HUES64 (cell line): ENCODE results near the gene NTM.

Experiments used
- H3K27ac ChIP-seq: 2 replicates; pipeline ENCODE4 v1.7.0; 2013; ENCODE audit warnings: low read depth, low read length, inconsistent platforms
- H3K27me3 ChIP-seq: 2 replicates; pipeline ENCODE4 v1.6.1; 2013; ENCODE audit warnings: mild to moderate bottlenecking, low read length; ENCODE audit not compliant: insufficient read depth
- H3K36me3 ChIP-seq: 2 replicates; pipeline ENCODE4 v1.6.1; 2013; ENCODE audit warnings: mild to moderate bottlenecking, low read length; ENCODE audit not compliant: insufficient read depth
- H3K4me1 ChIP-seq: 2 replicates; pipeline ENCODE4 v1.6.1; 2013; ENCODE audit warnings: mild to moderate bottlenecking, low read length, moderate library complexity; ENCODE audit not compliant: insufficient read depth
- H3K4me3 ChIP-seq: 2 replicates; pipeline ENCODE4 v1.5.1; 2013; ENCODE audit warnings: mild to moderate bottlenecking, low read length, moderate library complexity
- H3K9ac ChIP-seq: 2 replicates; pipeline ENCODE4 v1.6.1; 2013; ENCODE audit warnings: mild to moderate bottlenecking, low read depth, low read length
- H3K9me3 ChIP-seq: 2 replicates; pipeline ENCODE4 v1.6.1; 2013; ENCODE audit warnings: low read depth, low read length; ENCODE audit not compliant: insufficient read depth
- WGBS: fragments of 150-250, 120-280 bp; methylation state at CpG from one replicate; pipeline ENCODE4 v1.1.7; 2013; ENCODE audit warnings: missing lambda C conversion rate; 5-methylcytosine and 5-hydroxymethylcytosine counted together

Gene NTM

DNA sequence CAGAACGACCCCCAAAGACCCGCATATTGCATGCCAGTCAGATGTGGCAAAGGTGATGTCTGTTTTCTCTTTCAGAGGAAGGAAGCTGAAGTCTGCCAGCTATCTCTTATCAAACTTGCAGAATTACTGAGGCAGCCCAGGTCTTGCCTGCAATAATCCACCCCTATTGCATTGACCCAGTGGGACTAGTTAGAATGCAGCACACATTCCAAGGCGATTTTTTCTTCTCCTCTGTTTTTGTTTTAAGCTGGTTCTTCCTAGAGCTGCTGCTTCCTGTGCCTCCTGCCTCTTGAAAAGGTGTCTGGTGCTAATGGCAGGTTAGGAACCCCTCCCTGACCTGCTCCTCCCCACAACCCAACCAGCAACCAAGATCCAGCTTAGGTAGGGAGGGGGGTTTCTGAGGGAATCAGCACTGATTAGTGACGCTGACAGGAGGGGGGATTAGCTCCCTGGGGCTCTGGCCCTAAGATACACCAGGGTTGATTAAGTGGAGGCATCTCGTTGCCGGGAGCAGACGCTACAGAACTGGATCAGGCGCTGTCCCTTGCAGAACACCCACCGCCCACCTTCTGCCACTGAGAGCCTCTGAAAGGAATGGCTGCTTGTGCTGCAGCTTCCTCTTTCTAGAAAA lies 2.8 kb downstream of the NTM start:
- H3K9ac ChIP-seq, result no peak overlapping the region
- H3K27me3 ChIP-seq, result peaks cover 21% of the 10 kb centered on the region
- H3K4me1 ChIP-seq, result peaks cover 42% of the 10 kb centered on the region
- 45% methylated on average over 9 of the region's 9 CpGs for WGBS
- H3K9me3 ChIP-seq, result no peaks in the 10 kb centered on the region
- H3K27ac ChIP-seq, result no peak overlapping the region
- no peaks in the 10 kb centered on the region for H3K36me3 ChIP-seq
- no peak overlapping the region for H3K4me3 ChIP-seq

DNA sequence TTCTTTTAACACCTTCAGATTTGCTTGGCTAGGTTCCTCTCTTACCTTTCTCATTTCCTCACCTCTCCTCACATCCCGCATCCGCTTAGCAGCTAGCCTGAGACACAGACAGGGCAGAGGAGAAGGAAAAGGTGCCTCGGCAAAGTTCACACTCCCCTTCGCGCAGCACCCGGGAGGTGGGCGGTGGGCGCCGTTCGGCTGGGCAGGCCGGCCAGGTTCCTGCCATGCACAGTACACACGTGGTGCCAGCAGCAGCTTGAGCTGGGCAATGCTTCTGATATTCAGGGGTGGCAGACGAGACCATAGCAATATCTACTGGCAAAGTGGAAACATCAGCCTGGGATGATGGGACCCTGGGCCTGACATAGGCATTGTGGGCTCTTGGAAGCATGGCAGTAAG lies 3.3 kb downstream of the NTM start:
- H3K27me3 ChIP-seq, result peaks cover 21% of the 10 kb centered on the region
- no peaks in the 10 kb centered on the region for H3K36me3 ChIP-seq
- WGBS, result 89% methylated on average over 13 of the region's 13 CpGs
- no peak overlapping the region for H3K9ac ChIP-seq
- H3K4me3 ChIP-seq, result no peak overlapping the region
- peaks cover 42% of the 10 kb centered on the region for H3K4me1 ChIP-seq
- no peak overlapping the region for H3K27ac ChIP-seq
- H3K9me3 ChIP-seq, result no peaks in the 10 kb centered on the region

DNA sequence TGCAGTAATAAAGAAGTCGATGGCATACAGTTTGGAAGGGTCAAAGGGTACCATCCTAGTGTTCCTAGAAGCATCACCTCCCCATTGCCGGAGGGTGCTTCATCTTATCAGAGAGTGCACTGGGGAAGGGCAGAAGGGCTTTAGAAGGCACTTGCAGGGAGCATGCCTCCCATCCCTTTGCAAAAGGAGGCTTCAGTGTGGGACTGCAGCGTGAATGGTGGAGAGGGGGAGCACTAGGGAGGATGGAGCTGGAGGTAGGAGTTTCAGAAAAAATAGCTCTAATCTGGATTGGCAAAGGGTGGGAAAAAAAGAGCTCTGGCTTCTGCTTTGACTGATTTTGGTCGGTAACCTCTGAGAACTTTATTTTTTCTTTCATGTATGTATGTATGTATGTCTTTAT lies 5.0 kb downstream of the NTM start:
- H3K27ac ChIP-seq, result no peak overlapping the region
- WGBS, result 60% methylated on average over 4 of the region's 4 CpGs
- H3K9ac ChIP-seq, result no peak overlapping the region
- H3K4me3 ChIP-seq, result no peak overlapping the region
- H3K27me3 ChIP-seq, result peaks cover 21% of the 10 kb centered on the region
- H3K36me3 ChIP-seq, result no peaks in the 10 kb centered on the region
- H3K9me3 ChIP-seq, result no peaks in the 10 kb centered on the region
- H3K4me1 ChIP-seq, result peaks cover 40% of the 10 kb centered on the region

DNA sequence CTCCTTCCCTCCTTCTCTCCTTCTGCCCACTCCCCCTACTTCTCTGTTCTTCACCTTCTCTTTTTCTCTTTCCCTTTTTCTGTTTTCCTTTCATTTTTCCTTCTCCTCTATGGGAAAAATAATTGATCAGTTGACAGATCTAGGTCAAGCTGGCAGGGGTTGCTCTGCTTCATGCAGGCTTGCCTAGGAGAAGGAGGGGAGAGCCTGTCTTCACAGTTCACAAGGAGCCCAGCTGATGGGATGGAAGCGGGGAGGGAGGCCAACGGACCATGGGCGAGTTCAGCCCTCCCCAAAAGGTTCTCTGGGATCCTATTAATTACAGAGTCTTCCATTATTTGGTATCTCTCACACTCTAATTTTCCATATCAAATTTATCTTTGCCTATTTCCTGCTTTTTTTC lies 5.5 kb downstream of the NTM start:
- Histone ChIP-seq H3K27ac (no peak overlapping the region), H3K9me3 (no peaks in the 10 kb centered on the region), H3K36me3 (no peaks in the 10 kb centered on the region), H3K4me1 (peaks cover 35% of the 10 kb centered on the region), H3K9ac (no peak overlapping the region), H3K27me3 (peaks cover 16% of the 10 kb centered on the region), H3K4me3 (no peak overlapping the region)
- WGBS, result 86% methylated on average over 3 of the region's 3 CpGs

- Histone ChIP-seq H3K27me3 (peaks cover 4% of the 10 kb centered on the region), H3K27ac (no peak overlapping the region), H3K9me3 (no peaks in the 10 kb centered on the region), H3K4me3 (no peak overlapping the region), H3K36me3 (no peaks in the 10 kb centered on the region), H3K4me1 (peaks cover 8% of the 10 kb centered on the region), H3K9ac (no peak overlapping the region)
- 90% methylated on average over 1 of the region's 1 CpG for WGBS
These were observed 8.5 kb downstream of the NTM start for GRCh38 chr11:131378931-131379330.

DNA sequence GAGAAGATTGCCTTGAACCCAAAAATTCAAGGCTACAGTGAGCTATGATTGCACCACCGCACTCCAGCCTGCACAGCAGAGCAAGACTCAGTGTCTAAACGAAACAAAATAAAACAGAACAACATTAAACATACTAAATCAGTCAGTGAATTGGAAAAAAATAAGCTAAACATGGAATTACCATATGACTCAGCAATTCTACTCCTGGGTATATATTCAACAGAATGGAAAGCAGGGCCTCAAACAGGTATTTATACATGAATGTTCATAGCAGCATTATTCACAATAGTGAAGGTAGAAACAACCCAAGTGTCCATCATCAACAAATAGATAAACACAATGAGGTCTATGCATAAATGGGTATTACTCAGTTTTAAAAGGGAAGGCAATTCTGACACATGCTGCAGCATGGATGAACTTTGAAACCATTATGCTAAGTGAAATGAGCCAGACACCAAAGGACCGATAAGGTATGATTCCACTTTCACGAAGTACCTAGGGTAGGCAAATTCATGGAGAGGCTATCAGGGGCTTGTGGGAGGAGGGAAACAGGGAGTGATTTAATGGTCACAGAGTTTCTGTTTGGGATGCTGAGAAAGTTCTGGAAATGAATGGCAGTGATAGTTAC lies 15.5 kb downstream of the NTM start:
- H3K9me3 ChIP-seq, result no peaks in the 10 kb centered on the region
- H3K4me3 ChIP-seq, result no peak overlapping the region
- H3K9ac ChIP-seq, result no peak overlapping the region
- no peaks in the 10 kb centered on the region for H3K4me1 ChIP-seq
- no peaks in the 10 kb centered on the region for H3K36me3 ChIP-seq
- 97% methylated on average over 4 of the region's 4 CpGs for WGBS
- no peak overlapping the region for H3K27ac ChIP-seq
- H3K27me3 ChIP-seq, result no peaks in the 10 kb centered on the region

GRCh38 chr11:131386408-131386807 lies 16.0 kb downstream of the NTM start:
- WGBS, result 93% methylated on average over 2 of the region's 2 CpGs

GRCh38 chr11:131388030-131388429 lies 17.6 kb downstream of the NTM start:
- Histone ChIP-seq H3K9ac (no peak overlapping the region), H3K27me3 (no peaks in the 10 kb centered on the region), H3K9me3 (no peaks in the 10 kb centered on the region), H3K4me1 (no peaks in the 10 kb centered on the region), H3K36me3 (no peaks in the 10 kb centered on the region), H3K4me3 (no peak overlapping the region), H3K27ac (no peak overlapping the region)
- no CpG with 5 or more reads among the region's 3 CpGs for WGBS

More at GRCh38 chr11:131386408-131386807, 16.0 kb downstream of the NTM start:
- Histone ChIP-seq H3K9ac (no peak overlapping the region), H3K4me3 (no peak overlapping the region), H3K27ac (no peak overlapping the region), H3K36me3 (no peaks in the 10 kb centered on the region), H3K4me1 (no peaks in the 10 kb centered on the region), H3K9me3 (no peaks in the 10 kb centered on the region), H3K27me3 (no peaks in the 10 kb centered on the region)

DNA sequence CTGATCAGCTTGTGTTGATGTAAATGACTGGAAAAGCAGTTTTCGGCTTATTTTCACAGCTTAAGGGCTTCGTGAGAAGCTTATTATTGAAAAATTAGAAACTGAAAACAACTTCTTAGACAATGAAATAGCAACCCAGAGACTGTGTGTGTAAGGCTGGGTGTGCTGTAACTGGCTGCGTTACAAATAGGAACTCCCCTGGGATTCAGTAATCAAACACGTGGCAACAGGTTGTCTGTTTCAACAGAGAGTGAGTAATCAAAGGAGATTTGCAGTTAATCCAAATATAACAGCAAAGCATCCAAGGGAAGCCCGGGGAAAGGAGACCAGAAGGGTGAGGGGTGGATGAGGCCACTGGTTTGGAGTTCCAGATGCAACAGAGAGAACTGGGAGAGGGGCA lies 19.2 kb downstream of the NTM start:
- Histone ChIP-seq H3K27ac (no peak overlapping the region), H3K4me1 (no peaks in the 10 kb centered on the region), H3K27me3 (no peaks in the 10 kb centered on the region), H3K9me3 (no peaks in the 10 kb centered on the region), H3K4me3 (no peak overlapping the region), H3K9ac (no peak overlapping the region), H3K36me3 (no peaks in the 10 kb centered on the region)
- 82% methylated on average over 4 of the region's 5 CpGs for WGBS

GRCh38 chr11:131391176-131391575 lies 20.8 kb downstream of the NTM start:
- Histone ChIP-seq H3K4me1 (peaks cover 3% of the 10 kb centered on the region; the same call in 1 of the 2 replicates), H3K4me3 (no peak overlapping the region), H3K9me3 (no peaks in the 10 kb centered on the region), H3K27me3 (no peaks in the 10 kb centered on the region), H3K27ac (no peak overlapping the region), H3K9ac (no peak overlapping the region), H3K36me3 (no peaks in the 10 kb centered on the region)
- over 99% methylated on average over 5 of the region's 6 CpGs for WGBS

- Histone ChIP-seq H3K9me3 (no peaks in the 10 kb centered on the region), H3K36me3 (no peaks in the 10 kb centered on the region), H3K4me3 (no peak overlapping the region), H3K9ac (no peak overlapping the region), H3K4me1 (peaks cover 3% of the 10 kb centered on the region; the same call in 1 of the 2 replicates), H3K27ac (no peak overlapping the region), H3K27me3 (no peaks in the 10 kb centered on the region)
- 58% methylated on average over 8 of the region's 8 CpGs for WGBS
These were observed 22.3 kb downstream of the NTM start for GRCh38 chr11:131392528-131393255.
